Liver (tissue), 3 donors: ENCODE results near the gene SLC25A17.

Experiments
- EGR1 ChIP-seq, 2 donors: IDR thresholded peaks; 2 replicates each; pipeline ENCODE4 v1.6.1; 2016 to 2018; ENCODE audit warnings: antibody characterized with exemption in 2 of 2, low read depth in 2 of 2
- FOXA1 ChIP-seq: IDR thresholded peaks from 2 replicates; pipeline ENCODE4 v1.6.1; 2016; ENCODE audit warnings: antibody characterized with exemption
- GABPA ChIP-seq, 2 donors: IDR thresholded peaks in 1 of 2; conservative IDR thresholded peaks in 1 of 2; 2 replicates each; pipeline ENCODE4 v1.6.1; 2016; ENCODE audit warnings: antibody characterized with exemption in 2 of 2, mild to moderate bottlenecking in 1 of 2, moderate library complexity in 1 of 2
- JUND ChIP-seq, 2 donors: IDR thresholded peaks; 2 replicates each; pipeline ENCODE4 v1.6.1; 2016; ENCODE audit warnings: antibody characterized with exemption in 2 of 2
- NR2F2 ChIP-seq: IDR thresholded peaks from 2 replicates; pipeline ENCODE4 v1.6.1; 2016; ENCODE audit warnings: antibody characterized with exemption
- RAD21 ChIP-seq, 2 donors: IDR thresholded peaks; 2 replicates each; pipeline ENCODE4 v1.6.1; 2016; ENCODE audit warnings: antibody characterized with exemption in 2 of 2, mild to moderate bottlenecking in 2 of 2
- REST ChIP-seq: IDR thresholded peaks from 2 replicates; pipeline ENCODE4 v1.6.1; 2016; ENCODE audit warnings: antibody characterized with exemption, mild to moderate bottlenecking
- RXRA ChIP-seq, 2 donors: IDR thresholded peaks; 2 replicates each; pipeline ENCODE4 v1.6.1; 2017 to 2018; ENCODE audit warnings: antibody characterized with exemption in 2 of 2, mild to moderate bottlenecking in 1 of 2
- SP1 ChIP-seq: IDR thresholded peaks from 2 replicates; pipeline ENCODE4 v1.6.1; 2018; ENCODE audit warnings: antibody characterized with exemption, mild to moderate bottlenecking
- TAF1 ChIP-seq: conservative IDR thresholded peaks from 2 replicates; pipeline ENCODE4 v1.6.1; 2016; ENCODE audit warnings: antibody characterized with exemption, mild to moderate bottlenecking
- YY1 ChIP-seq: IDR thresholded peaks from 2 replicates; pipeline ENCODE4 v1.6.1; 2016; ENCODE audit warnings: antibody characterized with exemption, mild to moderate bottlenecking
- ZBTB33 ChIP-seq: IDR thresholded peaks from 2 replicates; pipeline ENCODE4 v1.6.1; 2016; ENCODE audit warnings: antibody characterized with exemption
- TF ChIP-seq, protein P1 (sequence below): fragments of 150-350 bp; IDR thresholded peaks from 2 replicates; pipeline ENCODE4 v1.5.1; 2017; ENCODE audit warnings: improper control_type of control experiment, low read depth, low read length; ENCODE audit not compliant: missing input control
- TF ChIP-seq, protein P2 (sequence below): IDR thresholded peaks from 2 replicates; pipeline ENCODE4 v1.6.1; 2016; ENCODE audit warnings: antibody characterized with exemption
- donor health status: healthy.
- donor health status: healthy.

GRCh38 chr22:40853333-40853732 is 34.2 kb upstream of the SLC25A17 start:
- TF ChIP-seq, protein P1, sequence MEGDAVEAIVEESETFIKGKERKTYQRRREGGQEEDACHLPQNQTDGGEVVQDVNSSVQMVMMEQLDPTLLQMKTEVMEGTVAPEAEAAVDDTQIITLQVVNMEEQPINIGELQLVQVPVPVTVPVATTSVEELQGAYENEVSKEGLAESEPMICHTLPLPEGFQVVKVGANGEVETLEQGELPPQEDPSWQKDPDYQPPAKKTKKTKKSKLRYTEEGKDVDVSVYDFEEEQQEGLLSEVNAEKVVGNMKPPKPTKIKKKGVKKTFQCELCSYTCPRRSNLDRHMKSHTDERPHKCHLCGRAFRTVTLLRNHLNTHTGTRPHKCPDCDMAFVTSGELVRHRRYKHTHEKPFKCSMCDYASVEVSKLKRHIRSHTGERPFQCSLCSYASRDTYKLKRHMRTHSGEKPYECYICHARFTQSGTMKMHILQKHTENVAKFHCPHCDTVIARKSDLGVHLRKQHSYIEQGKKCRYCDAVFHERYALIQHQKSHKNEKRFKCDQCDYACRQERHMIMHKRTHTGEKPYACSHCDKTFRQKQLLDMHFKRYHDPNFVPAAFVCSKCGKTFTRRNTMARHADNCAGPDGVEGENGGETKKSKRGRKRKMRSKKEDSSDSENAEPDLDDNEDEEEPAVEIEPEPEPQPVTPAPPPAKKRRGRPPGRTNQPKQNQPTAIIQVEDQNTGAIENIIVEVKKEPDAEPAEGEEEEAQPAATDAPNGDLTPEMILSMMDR: no peak
- TF ChIP-seq REST: no peak
- TF ChIP-seq, protein P2, sequence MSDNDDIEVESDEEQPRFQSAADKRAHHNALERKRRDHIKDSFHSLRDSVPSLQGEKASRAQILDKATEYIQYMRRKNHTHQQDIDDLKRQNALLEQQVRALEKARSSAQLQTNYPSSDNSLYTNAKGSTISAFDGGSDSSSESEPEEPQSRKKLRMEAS: no peak
- TF ChIP-seq RAD21 (IDR thresholded peaks at IDR 0.05): peak; percentile 16 to 20
- no peak for TF ChIP-seq NR2F2
- no peak for TF ChIP-seq TAF1
- TF ChIP-seq JUND (IDR thresholded peaks at IDR 0.05): peak in 1 of 2 donors; percentile 24
- TF ChIP-seq ZBTB33: no peak
- TF ChIP-seq YY1: peak; percentile 27
- TF ChIP-seq SP1: peak; percentile 28
- peak in 1 of 2 donors; percentile 7 for TF ChIP-seq RXRA (IDR thresholded peaks at IDR 0.05)
- no peak for TF ChIP-seq FOXA1
- TF ChIP-seq EGR1 (IDR thresholded peaks at IDR 0.05; ENCODE audit: low read depth in 2 of 2): no peak
- TF ChIP-seq GABPA (IDR thresholded peaks at IDR 0.05 in 1 of 2, conservative IDR thresholded peaks at IDR 0.05 in 1 of 2): no peak
